ENCODE data around the gene TGFB1I1. TPM values are rescaled to one million over a fixed set of nuclear protein-coding genes. Genes with fewer than 3 reads are reported as not detected.
A peak's percentile ranks its signal among the peaks of the same experiment; 100 is the strongest.

Gene TGFB1I1
- total RNA-seq (2012; rRNA removed) (24.9 and 30.0 TPM in 2 replicates), polyA plus RNA-seq (2012; rRNA removed) (118 and 128 TPM in 2 replicates), Bru-seq, nascent RNA (percentile 86 among the genes with signal in this experiment), BruChase-seq, experiment 1, labeled RNA remaining after a 6-hour chase (percentile 84 among the genes with signal in this experiment), BruChase-seq, experiment 2, labeled RNA remaining after a 2-hour chase (percentile 70 among the genes with signal in this experiment)
- polyA plus RNA-seq (2012; cell fraction: cytosol; rRNA removed): 115 and 151 TPM in 2 replicates
- polyA plus RNA-seq (2012; cell fraction: nucleus; rRNA removed; ENCODE audit: low replicate concordance): 210 and 556 TPM in 2 replicates
- long read RNA-seq, transcript TGFB1I1-214 (10 exons, 1,770 nt): minor isoform, 45 of 268 reads
- long read RNA-seq, transcript TGFB1I1-203 (11 exons, 1,898 nt): major isoform, 140 of 268 reads
- long read RNA-seq, partial matches to known transcripts: 56 of 268 reads
- long read RNA-seq, other reads (novel, unspliced or antisense): 24 of 268 reads

- ATAC-seq (ENCODE audit: low read depth): peak; percentile 83
- Histone ChIP-seq H3K4me2 (ENCODE audit: low read depth, low read length) (peak within 1 kb of the TSS; percentile 93), H4K8ac (ENCODE audit: low read depth in 2 of 2, low read length in 2 of 2) (peak within 1 kb of the TSS; percentile 94 to 98), H3K79me1 (ENCODE audit: low read depth in 1 of 2, low read length in 2 of 2) (peaks cover 18 to 62% of the 10 kb centered on the region in 2 experiments; a peak in 3 of 4 replicates), H4K20me1 (ENCODE audit: insufficient read depth, low read length) (peaks cover 41% of the 10 kb centered on the region), H3K36me3 (ENCODE audit: control insufficient read depth, insufficient read depth, low read length) (peaks cover 36% of the 10 kb centered on the region), H2AK5ac (ENCODE audit: low read depth, low read length) (peak within 1 kb of the TSS; percentile 100), H3K27ac (ENCODE audit: insufficient read depth, low read length) (peak within 1 kb of the TSS; percentile 100), H2BK15ac (ENCODE audit: low read depth, low read length) (peak within 1 kb of the TSS; percentile 74; the same call in 2 of the 3 replicates), H3K14ac (replicated peaks; ENCODE audit: low read depth, low read length) (peak within 1 kb of the TSS; percentile 100), H2BK5ac (ENCODE audit: low read depth, low read length, poor library complexity, severe bottlenecking) (peak within 1 kb of the TSS; percentile 95), H2BK120ac (ENCODE audit: low read depth, low read length) (peak within 1 kb of the TSS; percentile 93), H2AK9ac (replicated peaks; ENCODE audit: low read depth, low read length, poor library complexity) (peak within 1 kb of the TSS; percentile 100), H3K9ac (ENCODE audit: low read depth, low read length) (peak within 1 kb of the TSS; percentile 99), H3K4me3 (ENCODE audit: insufficient read depth, low read depth, low read length) (peak within 1 kb of the TSS; percentile 87), H2BK20ac (ENCODE audit: low read depth, low read length) (peak within 1 kb of the TSS; percentile 47), H2AFZ (replicated peaks; ENCODE audit: low read length, poor library complexity) (peak within 1 kb of the TSS; percentile 93), H3K56ac (ENCODE audit: extremely low read depth, insufficient read depth, low read length) (peak within 1 kb of the TSS; percentile 96), H3K23ac (ENCODE audit: low read depth, low read length) (peak within 1 kb of the TSS; percentile 98), H3K27me3 (ENCODE audit: control insufficient read depth, insufficient read depth, low read length) (no peaks in the 10 kb centered on the region), H3K4ac (ENCODE audit: low read depth, low read length) (peak within 1 kb of the TSS; percentile 100), H3K9me1 (ENCODE audit: insufficient read depth, low read length) (peaks cover 20% of the 10 kb centered on the region; the same call in 1 of the 2 replicates), H3K4me1 (ENCODE audit: control insufficient read depth, insufficient read depth, low read length) (peaks cover 13% of the 10 kb centered on the region), H4K5ac (ENCODE audit: low read depth, low read length) (peak within 1 kb of the TSS; percentile 99), H3K18ac (ENCODE audit: low read depth, low read length) (peak within 1 kb of the TSS; percentile 96), H3K9me3 (ENCODE audit: control insufficient read depth, insufficient read depth, low read length) (no peaks in the 10 kb centered on the region), H4K91ac (ENCODE audit: insufficient read depth, low read depth, low read length) (peak within 1 kb of the TSS; percentile 100)
- in situ Hi-C loops (cut with MboI; ENCODE audit: low sequenced_read_pairs): loop anchor here (25.0 kb wide), 1 partner anchor 390 kb away; the partner anchor contains the start of gene ZNF267
- intact Hi-C loops (cut with micrococcal nuclease): loop anchor here (1.0 kb wide), 1 partner anchor 13 kb away; the partner anchor contains the start of gene ARMC5
- DNase-seq: peak; percentile 80
- ChIA-PET POLR2A (ENCODE audit: unreplicated experiment) (interaction anchor here (0.6 to 1.5 kb wide), 3 partner anchors 12 to 475 kb away, joined by 4 to 16 read pairs (median 6); partner anchors contain the start of gene ARMC5), CTCF (interaction anchor here (1.0 kb wide), 3 partner anchors 10 to 242 kb away, joined by 3 to 7 read pairs (median 6); no protein-coding TSS in a partner anchor)
- dilution Hi-C loops (cut with HindIII; ENCODE audit: low sequenced_read_pairs, unreplicated experiment): no loop called here
- WGBS, 2 experiments (ENCODE audit: extremely low coverage in 2 of 2, insufficient read length in 1 of 2): 0% methylated on average over 7 of the region's 63 CpGs; no CpG with 5 or more reads in 1 of the 2 experiments
- BruUV-seq (replicated peaks): no TSS peak
- no peak for TF ChIP-seq RAD21 (IDR thresholded peaks at IDR 0.05; ENCODE audit: low read length)
- TF ChIP-seq POLR2A (IDR thresholded peaks at IDR 0.05; ENCODE audit: low read depth, low read length): peak; percentile 79
- no peak for TF ChIP-seq USF2 (IDR thresholded peaks at IDR 0.05; ENCODE audit: low read depth, low read length)
- TF ChIP-seq, protein P1, sequence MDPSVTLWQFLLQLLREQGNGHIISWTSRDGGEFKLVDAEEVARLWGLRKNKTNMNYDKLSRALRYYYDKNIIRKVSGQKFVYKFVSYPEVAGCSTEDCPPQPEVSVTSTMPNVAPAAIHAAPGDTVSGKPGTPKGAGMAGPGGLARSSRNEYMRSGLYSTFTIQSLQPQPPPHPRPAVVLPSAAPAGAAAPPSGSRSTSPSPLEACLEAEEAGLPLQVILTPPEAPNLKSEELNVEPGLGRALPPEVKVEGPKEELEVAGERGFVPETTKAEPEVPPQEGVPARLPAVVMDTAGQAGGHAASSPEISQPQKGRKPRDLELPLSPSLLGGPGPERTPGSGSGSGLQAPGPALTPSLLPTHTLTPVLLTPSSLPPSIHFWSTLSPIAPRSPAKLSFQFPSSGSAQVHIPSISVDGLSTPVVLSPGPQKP (IDR thresholded peaks at IDR 0.05; ENCODE audit: borderline replicate concordance, low read depth, low read length): no peak
- TF ChIP-seq CHD1 (IDR thresholded peaks at IDR 0.05; ENCODE audit: low read depth, low read length): no peak
- no peak for TF ChIP-seq CEBPB (IDR thresholded peaks at IDR 0.05; ENCODE audit: low read depth, low read length)
- no peak for TF ChIP-seq CTCF (conservative IDR thresholded peaks at IDR 0.05; ENCODE audit: low read depth, low read length)
- no peak for TF ChIP-seq BHLHE40 (IDR thresholded peaks at IDR 0.05; ENCODE audit: low read depth, low read length)
- no peak for TF ChIP-seq SMC3 (IDR thresholded peaks at IDR 0.05; ENCODE audit: low read depth, low read length)
- no peak for TF ChIP-seq RFX5 (IDR thresholded peaks at IDR 0.05; ENCODE audit: low read depth, low read length)
These were observed at the start of gene TGFB1I1 for GRCh38 chr16:31471875-31472708. Gene TGFB1I1, plus strand, starts transcription at chr16:31472152. Its CDS starts 37 bp downstream, at chr16:31472189.
